ENCODE measurements around the gene PTPRD. TPM values are rescaled to one million over a fixed set of nuclear protein-coding genes. Genes with fewer than 3 reads are reported as not detected.

PTPRD gene
- total and polyA plus RNA-seq, 9 of the 15 experiments (the other 6 are each of a cell fraction or from before 2014, with no cell fraction given): 0.11 TPM; not detected in 8

DNA sequence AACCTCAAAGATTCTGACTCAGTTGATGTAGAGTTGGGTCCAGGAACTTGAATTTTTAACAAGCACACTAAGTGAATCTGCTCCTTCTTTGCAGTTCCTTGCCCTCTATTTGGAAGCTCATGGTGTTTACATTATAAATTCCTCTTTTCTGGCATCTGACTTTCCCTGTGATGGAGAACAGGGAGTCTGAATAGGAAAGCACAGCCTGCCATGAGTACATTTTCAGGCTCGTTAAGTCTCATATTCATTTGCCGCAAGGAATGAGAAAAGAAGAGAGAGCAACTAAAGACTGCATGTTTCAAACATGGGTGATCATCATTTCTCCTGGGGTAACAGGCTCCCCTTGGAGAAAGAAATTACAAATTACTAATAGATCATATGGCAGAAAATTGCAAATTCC, 2345.2 kb downstream of the PTPRD start:
- H3K27ac ChIP-seq (ENCODE audit: extremely low read depth, low read depth, low read length): no peak overlapping the region
- no TSS peak for BruUV-seq (replicated peaks)
- ATAC-seq (no peak), DNase-seq (ENCODE audit: extremely low read depth in 1 of 4, low spot score in 3 of 4) (no peak), FAIRE-seq (no peak)
- H3K79me2 ChIP-seq (ENCODE audit: control insufficient read depth, insufficient read depth, low read length): no peaks in the 10 kb centered on the region
- H3K9ac ChIP-seq (ENCODE audit: insufficient read depth in 1 of 2, low read depth in 2 of 2, low read length in 2 of 2): no peak overlapping the region
- in situ Hi-C loops (cut with MboI) (no loop called here), intact Hi-C loops (cut with micrococcal nuclease) (no loop called here)
- no peaks in the 10 kb centered on the region for H3K36me3 ChIP-seq (ENCODE audit: control insufficient read depth, insufficient read depth, low read length)
- H3K4me1 ChIP-seq (replicated peaks in 1 of 2; ENCODE audit: control insufficient read depth in 2 of 2, insufficient read depth in 2 of 2, low read length in 2 of 2): no peaks in the 10 kb centered on the region
- H2AFZ ChIP-seq (ENCODE audit: low read depth, low read length): no peak overlapping the region
- CTCF ChIA-PET (ENCODE audit: low intra/inter-chr PET ratio): no interaction called here
- no peak overlapping the region for H3K4me2 ChIP-seq (ENCODE audit: insufficient read depth, low read length)
- no CpG with 5 or more reads among the region's 2 CpGs for WGBS (ENCODE audit: insufficient coverage, low coverage, missing lambda C conversion rate)
- H3K27me3 ChIP-seq (ENCODE audit: control insufficient read depth in 2 of 2, insufficient read depth in 2 of 2, low read length in 2 of 2): no peaks in the 10 kb centered on the region
- no peaks in the 10 kb centered on the region for H3K9me1 ChIP-seq (ENCODE audit: control insufficient read depth, insufficient read depth, low read length)
- no peak for TF ChIP-seq TAF9B (IDR thresholded peaks at IDR 0.05; ENCODE audit: partially characterized antibody)
- TF ChIP-seq, protein P1, sequence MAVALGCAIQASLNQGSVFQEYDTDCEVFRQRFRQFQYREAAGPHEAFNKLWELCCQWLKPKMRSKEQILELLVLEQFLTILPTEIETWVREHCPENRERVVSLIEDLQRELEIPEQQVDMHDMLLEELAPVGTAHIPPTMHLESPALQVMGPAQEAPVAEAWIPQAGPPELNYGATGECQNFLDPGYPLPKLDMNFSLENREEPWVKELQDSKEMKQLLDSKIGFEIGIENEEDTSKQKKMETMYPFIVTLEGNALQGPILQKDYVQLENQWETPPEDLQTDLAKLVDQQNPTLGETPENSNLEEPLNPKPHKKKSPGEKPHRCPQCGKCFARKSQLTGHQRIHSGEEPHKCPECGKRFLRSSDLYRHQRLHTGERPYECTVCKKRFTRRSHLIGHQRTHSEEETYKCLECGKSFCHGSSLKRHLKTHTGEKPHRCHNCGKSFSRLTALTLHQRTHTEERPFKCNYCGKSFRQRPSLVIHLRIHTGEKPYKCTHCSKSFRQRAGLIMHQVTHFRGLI (CRISPR knock-in tag; IDR thresholded peaks at IDR 0.05): no peak
- no peaks in the 10 kb centered on the region for H4K20me1 ChIP-seq (replicated peaks; ENCODE audit: control insufficient read depth, insufficient read depth, low read length)
- no peaks in the 10 kb centered on the region for H3K9me3 ChIP-seq (replicated peaks; ENCODE audit: control insufficient read depth, insufficient read depth, low read depth, low read length)
- no peak overlapping the region for H3K4me3 ChIP-seq
- POLR2A ChIA-PET: no interaction called here

DNA sequence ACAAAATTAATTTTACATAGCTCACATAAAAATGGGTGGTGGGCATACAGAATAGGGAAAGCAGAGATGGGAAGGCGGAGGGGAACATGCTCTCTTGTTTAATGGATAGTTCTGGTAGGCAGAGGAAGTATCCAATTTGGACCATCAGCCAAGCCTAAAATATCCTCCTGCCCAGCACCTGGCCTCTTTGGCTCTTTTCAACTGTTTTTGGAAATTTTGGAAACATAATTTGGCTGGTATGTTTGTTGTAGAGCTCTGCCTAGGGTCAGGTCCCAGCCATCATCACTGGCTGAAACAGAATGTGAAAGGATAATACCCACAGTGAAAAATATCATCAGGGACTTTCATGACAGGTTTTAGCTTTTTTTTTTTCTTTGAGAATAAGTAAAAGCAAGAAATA, 2345.9 kb downstream of the PTPRD start:
- no peak overlapping the region for H3K4me3 ChIP-seq
- FAIRE-seq (no peak), DNase-seq (ENCODE audit: extremely low read depth in 1 of 4, low spot score in 3 of 4) (no peak), ATAC-seq (no peak)
- H3K9me1 ChIP-seq (ENCODE audit: control insufficient read depth, insufficient read depth, low read length): no peaks in the 10 kb centered on the region
- in situ Hi-C loops (cut with MboI) (no loop called here), intact Hi-C loops (cut with micrococcal nuclease) (no loop called here)
- H3K4me2 ChIP-seq (ENCODE audit: insufficient read depth, low read length): no peak overlapping the region
- CTCF ChIA-PET (ENCODE audit: low intra/inter-chr PET ratio): no interaction called here
- POLR2A ChIA-PET: no interaction called here
- no peak overlapping the region for H2AFZ ChIP-seq (ENCODE audit: low read depth, low read length)
- H3K9me3 ChIP-seq (replicated peaks; ENCODE audit: control insufficient read depth, insufficient read depth, low read depth, low read length): no peaks in the 10 kb centered on the region
- no TSS peak for BruUV-seq (replicated peaks)
- no peaks in the 10 kb centered on the region for H3K27me3 ChIP-seq (ENCODE audit: control insufficient read depth in 2 of 2, insufficient read depth in 2 of 2, low read length in 2 of 2)
- H4K20me1 ChIP-seq (replicated peaks; ENCODE audit: control insufficient read depth, insufficient read depth, low read length): no peaks in the 10 kb centered on the region
- H3K9ac ChIP-seq (ENCODE audit: insufficient read depth in 1 of 2, low read depth in 2 of 2, low read length in 2 of 2): no peak overlapping the region
- H3K36me3 ChIP-seq (ENCODE audit: control insufficient read depth, insufficient read depth, low read length): no peaks in the 10 kb centered on the region
- H3K4me1 ChIP-seq (replicated peaks in 1 of 2; ENCODE audit: control insufficient read depth in 2 of 2, insufficient read depth in 2 of 2, low read length in 2 of 2): no peaks in the 10 kb centered on the region
- 0% methylated on average over 1 of the region's 1 CpG for WGBS (ENCODE audit: insufficient coverage, low coverage, missing lambda C conversion rate)
- H3K27ac ChIP-seq (ENCODE audit: extremely low read depth, low read depth, low read length): no peak overlapping the region
- H3K79me2 ChIP-seq (ENCODE audit: control insufficient read depth, insufficient read depth, low read length): no peaks in the 10 kb centered on the region
- TF ChIP-seq HEY1 (CRISPR knock-in tag; IDR thresholded peaks at IDR 0.05; ENCODE audit: borderline replicate concordance) (no peak), PHB2 (IDR thresholded peaks at IDR 0.05; ENCODE audit: low read depth) (no peak), LCOR (CRISPR knock-in tag; IDR thresholded peaks at IDR 0.05) (no peak), ZNF785 (CRISPR knock-in tag; IDR thresholded peaks at IDR 0.05) (no peak), KDM2B (CRISPR knock-in tag; IDR thresholded peaks at IDR 0.05) (no peak), NFE2L1 (tag; IDR thresholded peaks at IDR 0.05; ENCODE audit: borderline replicate concordance, low read depth) (no peak), E2F3 (CRISPR knock-in tag; IDR thresholded peaks at IDR 0.05) (no peak), TAF1 (IDR thresholded peaks at IDR 0.05; ENCODE audit: control insufficient read depth, extremely low read depth, insufficient read depth, low read length, severe bottlenecking) (no peak)
- TF ChIP-seq, protein P2, sequence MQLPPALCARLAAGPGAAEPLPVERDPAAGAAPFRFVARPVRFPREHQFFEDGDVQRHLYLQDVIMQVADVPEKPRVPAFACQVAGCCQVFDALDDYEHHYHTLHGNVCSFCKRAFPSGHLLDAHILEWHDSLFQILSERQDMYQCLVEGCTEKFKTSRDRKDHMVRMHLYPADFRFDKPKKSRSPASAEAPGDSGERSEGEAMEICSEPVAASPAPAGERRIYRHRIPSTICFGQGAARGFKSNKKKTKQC (CRISPR knock-in tag; IDR thresholded peaks at IDR 0.05): no peak
- TF ChIP-seq, protein P3, sequence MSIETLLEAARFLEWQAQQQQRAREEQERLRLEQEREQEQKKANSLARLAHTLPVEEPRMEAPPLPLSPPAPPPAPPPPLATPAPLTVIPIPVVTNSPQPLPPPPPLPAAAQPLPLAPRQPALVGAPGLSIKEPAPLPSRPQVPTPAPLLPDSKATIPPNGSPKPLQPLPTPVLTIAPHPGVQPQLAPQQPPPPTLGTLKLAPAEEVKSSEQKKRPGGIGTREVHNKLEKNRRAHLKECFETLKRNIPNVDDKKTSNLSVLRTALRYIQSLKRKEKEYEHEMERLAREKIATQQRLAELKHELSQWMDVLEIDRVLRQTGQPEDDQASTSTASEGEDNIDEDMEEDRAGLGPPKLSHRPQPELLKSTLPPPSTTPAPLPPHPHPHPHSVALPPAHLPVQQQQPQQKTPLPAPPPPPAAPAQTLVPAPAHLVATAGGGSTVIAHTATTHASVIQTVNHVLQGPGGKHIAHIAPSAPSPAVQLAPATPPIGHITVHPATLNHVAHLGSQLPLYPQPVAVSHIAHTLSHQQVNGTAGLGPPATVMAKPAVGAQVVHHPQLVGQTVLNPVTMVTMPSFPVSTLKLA (conservative IDR thresholded peaks at IDR 0.05): no peak
